HG02678 (cell line): ENCODE measurements around the gene NUDT14.

Experiments used
- ATAC-seq: cut with Tn5 transposase; IDR thresholded peaks from one replicate; pipeline ENCODE4 v1.9.1; 2021; ENCODE audit warnings: mild to moderate bottlenecking, moderate library complexity; ENCODE audit not compliant: unreplicated experiment

Gene NUDT14

GRCh38 chr14:105200074-105200473 lies 19.0 kb upstream of the NUDT14 start:
- ATAC-seq, result no peak

GRCh38 chr14:105199093-105199492 lies 18.0 kb upstream of the NUDT14 start:
- ATAC-seq, result no peak

GRCh38 chr14:105198588-105198987 lies 17.5 kb upstream of the NUDT14 start:
- ATAC-seq, result no peak

DNA sequence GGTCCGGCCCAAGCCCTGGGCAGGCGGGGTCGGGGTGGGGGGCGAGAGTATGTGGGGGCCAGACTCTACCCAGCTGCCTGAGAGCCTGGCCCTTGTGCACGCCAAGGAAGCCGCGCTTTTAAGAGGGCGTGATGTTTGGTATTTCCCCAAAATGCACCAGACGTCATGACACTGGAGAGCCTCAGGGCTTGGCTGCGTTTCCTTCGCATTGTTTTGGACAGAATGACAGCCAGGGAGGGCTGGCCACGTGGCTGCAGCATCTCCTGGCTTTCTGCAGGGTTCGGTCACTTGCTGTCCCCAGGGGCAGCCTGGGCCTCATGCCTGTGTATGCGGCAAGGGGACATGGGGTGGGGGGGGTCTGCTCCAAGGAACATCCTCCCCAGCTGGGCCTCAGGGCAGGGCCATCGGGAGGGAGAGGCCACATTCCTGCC lies 16.1 kb upstream of the NUDT14 start:
- ATAC-seq, result no peak

- no peak for ATAC-seq
Observed at GRCh38 chr14:105196265-105196960, 15.3 kb upstream of the NUDT14 start.

- ATAC-seq, result no peak
Observed at GRCh38 chr14:105195522-105196264, 14.6 kb upstream of the NUDT14 start.

DNA sequence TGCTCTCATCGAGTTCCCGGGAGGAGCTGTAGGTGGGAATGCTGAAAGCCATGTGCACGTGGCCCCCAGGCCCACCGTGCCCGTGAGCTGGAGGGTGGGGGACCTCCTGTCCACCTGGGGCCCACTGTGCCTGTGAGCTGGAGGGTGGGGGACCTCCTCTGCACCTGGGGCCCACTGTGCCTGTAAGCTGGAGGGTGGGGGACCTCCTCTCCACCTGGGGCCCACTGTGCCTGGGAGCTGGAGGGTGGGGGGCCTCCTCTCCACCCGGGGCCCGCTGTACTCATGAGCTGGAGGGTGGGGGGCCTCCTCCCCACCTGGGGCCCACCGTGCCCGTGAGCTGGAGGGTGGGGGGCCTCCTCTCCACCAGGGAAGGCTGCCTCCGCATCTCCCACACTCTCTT lies 13.9 kb upstream of the NUDT14 start:
- no peak for ATAC-seq

GRCh38 chr14:105193916-105194782 lies 13.0 kb upstream of the NUDT14 start:
- no peak for ATAC-seq

DNA sequence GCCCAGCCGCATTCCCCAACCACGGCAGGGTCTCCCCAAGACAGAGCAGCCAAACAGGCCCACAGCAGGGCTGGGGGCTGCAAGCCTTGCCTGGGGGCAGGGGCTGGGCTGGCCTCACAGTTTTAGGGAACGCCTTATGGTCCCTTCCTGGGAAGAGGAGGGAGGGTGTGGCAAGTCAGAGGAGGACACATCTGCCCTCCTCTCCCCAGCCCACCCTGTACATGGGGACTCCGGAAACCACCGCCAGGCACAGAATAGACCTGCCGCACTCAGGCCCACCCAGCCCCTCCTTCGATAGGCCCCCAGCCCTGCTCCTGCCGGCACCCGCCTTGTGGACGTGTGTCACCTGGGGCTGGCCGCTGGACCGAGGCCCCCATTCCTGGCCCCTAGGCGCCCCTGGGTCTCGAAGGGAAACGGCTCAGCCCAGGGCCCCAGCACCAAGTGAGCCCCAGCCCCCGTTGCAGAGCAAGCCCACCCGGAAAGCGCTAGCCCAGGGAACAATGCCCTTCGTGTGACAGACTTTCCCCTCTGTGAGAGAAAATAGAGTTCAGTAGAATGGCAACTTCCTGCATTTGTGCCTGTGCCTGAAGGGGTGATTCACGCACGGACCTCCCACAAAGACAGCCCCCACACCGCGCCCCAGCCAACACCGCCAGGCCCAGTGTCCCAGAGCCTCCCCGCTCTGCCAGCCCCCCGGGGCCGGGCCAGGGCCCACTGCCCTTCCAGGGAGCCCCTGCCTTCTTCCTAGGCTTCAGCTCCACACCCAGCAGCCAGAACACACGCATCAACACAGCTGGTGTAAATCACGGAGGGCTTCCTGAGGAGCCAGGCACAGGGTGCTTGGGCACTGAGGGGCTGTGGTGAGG lies 12.0 kb upstream of the NUDT14 start:
- ATAC-seq, result no peak

- no peak for ATAC-seq
Observed at GRCh38 chr14:105187935-105188524, 6.9 kb upstream of the NUDT14 start.

GRCh38 chr14:105187116-105187515 lies 6.0 kb upstream of the NUDT14 start:
- no peak for ATAC-seq

DNA sequence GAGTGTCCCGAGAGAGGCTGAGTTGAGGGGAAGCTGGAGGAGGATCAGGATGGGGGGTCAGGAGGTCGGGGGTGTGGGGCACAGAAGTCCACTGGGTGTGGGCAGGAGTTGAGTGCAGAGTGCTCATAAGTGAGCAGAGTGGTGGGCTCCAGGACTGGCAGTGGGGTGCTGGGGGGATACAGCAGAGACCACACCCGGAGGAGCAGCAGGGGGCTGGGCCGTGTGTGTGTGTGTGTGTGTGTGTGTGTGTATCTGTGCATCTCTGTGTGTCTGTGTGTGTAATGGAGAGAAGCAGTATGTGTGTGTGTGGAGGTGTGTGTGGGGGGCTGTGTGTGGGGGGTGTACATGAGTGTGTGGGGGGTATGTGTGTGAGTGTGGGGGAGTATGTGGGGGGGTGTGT lies 4.9 kb upstream of the NUDT14 start:
- no peak for ATAC-seq

DNA sequence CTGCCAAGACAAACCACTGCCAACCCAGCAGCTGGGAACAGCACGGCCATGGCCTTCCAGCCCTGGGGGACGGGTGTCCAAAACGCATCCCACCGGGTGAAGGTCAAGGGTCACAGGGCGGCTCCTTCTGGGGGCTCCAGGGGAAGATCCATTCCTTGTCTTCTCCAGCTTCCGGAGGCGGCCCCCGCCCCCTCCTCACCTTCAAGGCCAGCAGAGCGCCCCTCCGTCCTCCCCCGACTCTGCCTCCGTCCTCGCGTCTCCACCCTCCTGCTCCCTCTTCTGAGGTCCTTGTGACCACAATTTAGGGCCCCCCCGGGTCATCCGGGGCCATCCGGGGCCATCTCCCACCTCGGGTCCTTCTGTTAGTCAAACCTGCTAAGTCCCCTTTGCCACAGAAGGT lies 3.9 kb upstream of the NUDT14 start:
- no peak for ATAC-seq

DNA sequence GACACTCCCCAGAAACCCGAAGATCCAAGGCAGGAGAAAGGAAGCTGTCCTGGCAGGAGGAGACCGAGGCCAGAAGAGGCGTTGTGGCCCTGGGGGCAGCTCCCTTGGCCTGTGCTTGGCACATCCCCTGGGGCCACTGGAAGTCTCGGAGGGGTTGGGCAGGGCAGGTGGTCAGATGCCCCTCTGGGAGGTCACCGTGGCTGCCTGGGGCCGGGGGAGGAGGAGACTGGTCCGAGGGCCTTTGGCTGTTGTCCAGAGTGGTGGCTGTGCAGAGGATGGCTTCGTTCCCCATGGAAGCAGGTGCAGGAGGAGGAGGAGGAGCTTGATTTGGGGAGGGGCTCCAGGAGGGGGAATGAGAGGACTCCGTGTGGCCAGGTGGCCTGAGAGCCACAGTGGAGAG lies 3.3 kb upstream of the NUDT14 start:
- ATAC-seq, result no peak

GRCh38 chr14:105182296-105183020 lies 1.3 kb upstream of the NUDT14 start:
- no peak for ATAC-seq

DNA sequence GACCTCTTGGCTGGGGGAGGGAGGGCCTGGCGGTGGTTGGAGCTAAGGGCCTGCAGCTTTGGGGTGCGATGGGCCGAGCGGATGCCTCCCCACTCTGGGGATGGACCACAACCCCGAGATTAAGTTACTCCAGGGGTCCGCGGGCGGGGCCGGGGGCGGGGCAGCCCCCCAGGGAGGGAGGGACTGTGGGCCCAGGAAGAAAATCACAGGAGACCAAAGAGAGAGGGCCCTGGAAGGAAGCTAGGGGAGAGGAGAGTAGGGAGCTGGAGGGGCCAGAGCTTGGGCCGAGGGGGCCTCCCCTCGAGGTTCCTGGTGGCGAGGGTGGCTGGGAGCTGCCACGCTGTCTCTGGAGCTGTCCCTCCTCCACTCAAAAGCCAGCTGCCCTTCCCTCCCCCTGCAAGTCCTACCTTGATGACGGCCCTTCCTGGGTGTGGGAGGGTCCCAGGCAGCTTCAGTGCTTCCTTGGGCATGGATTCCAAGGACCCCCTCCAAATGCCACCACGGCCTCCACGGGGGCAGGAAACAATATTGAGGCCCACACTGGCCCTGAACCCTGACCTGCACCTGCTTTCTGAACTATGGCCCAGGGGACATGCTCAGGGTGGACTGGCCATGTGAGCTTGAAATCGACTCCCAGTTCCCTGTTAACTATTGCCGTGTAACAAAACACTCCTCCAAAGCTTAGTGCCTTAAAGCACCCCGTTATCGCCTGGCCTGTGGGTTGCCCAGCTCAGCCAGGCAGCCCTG lies 610 bp upstream of the NUDT14 start:
- ATAC-seq, result no peak

- no peak for ATAC-seq
Observed at GRCh38 chr14:105179191-105179590, 1.9 kb downstream of the NUDT14 start.

DNA sequence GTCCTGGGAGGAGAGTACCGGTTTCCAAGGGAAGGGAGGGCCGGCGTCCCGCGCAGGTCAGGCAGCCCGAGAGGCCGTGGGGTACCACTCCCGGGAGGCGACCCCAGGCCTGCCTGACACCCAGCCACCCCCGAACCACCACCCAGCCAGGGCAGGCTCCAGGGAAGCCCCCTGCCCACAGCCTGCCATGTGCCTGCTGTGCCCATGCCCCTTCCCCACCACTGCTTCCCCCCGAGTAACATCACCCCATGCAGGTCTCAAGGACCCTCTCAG lies 2.3 kb downstream of the NUDT14 start:
- ATAC-seq, result no peak
